Type B pancreatic cell (in vitro differentiated cells): ENCODE measurements around the gene MYH11. TPM values are rescaled to one million over a fixed set of nuclear protein-coding genes. Genes with fewer than 3 reads are reported as not detected.

Experiments
- DNase-seq: peaks from one replicate; pipeline ENCODE4 v3.0.0; 2021; ENCODE audit warnings: mixed read lengths; ENCODE audit not compliant: unreplicated experiment; ENCODE audit errors: extremely low spot score
- H3K27ac Mint-ChIP-seq: 2 replicates; pipeline ENCODE4 v1.8.0; 2021; ENCODE audit warnings: mild to moderate bottlenecking, mixed read lengths
- H3K27me3 Mint-ChIP-seq: 2 replicates; pipeline ENCODE4 v1.8.0; 2021; ENCODE audit warnings: mixed read lengths
- H3K36me3 Mint-ChIP-seq: 2 replicates; pipeline ENCODE4 v1.8.0; 2021; ENCODE audit warnings: mixed read lengths
- H3K4me1 Mint-ChIP-seq: one replicate; pipeline ENCODE4 v1.8.0; 2021; ENCODE audit warnings: mixed read lengths; ENCODE audit not compliant: unreplicated experiment
- H3K4me3 Mint-ChIP-seq: 2 replicates; pipeline ENCODE4 v1.8.0; 2021; ENCODE audit warnings: mild to moderate bottlenecking, mixed read lengths
- H3K9me3 Mint-ChIP-seq: 2 replicates; pipeline ENCODE4 v1.8.0; 2021; ENCODE audit warnings: mixed read lengths
- total RNA-seq: library from RNA; stranded (reverse); gene quantifications from 2 replicates; pipeline ENCODE4 v1.2.1, GENCODE V29; 2021; ENCODE audit warnings: low replicate concordance
- TF ChIP-seq, protein P1 (sequence below): fragments of 200-600 bp; sonication (generic); conservative IDR thresholded peaks from 2 replicates; pipeline ENCODE4 v1.5.0; 2021; ENCODE audit warnings: antibody characterized with exemption, mild to moderate bottlenecking

Gene MYH11
- total RNA-seq, 1 donor from 2014 or later: 0.43 TPM

DNA sequence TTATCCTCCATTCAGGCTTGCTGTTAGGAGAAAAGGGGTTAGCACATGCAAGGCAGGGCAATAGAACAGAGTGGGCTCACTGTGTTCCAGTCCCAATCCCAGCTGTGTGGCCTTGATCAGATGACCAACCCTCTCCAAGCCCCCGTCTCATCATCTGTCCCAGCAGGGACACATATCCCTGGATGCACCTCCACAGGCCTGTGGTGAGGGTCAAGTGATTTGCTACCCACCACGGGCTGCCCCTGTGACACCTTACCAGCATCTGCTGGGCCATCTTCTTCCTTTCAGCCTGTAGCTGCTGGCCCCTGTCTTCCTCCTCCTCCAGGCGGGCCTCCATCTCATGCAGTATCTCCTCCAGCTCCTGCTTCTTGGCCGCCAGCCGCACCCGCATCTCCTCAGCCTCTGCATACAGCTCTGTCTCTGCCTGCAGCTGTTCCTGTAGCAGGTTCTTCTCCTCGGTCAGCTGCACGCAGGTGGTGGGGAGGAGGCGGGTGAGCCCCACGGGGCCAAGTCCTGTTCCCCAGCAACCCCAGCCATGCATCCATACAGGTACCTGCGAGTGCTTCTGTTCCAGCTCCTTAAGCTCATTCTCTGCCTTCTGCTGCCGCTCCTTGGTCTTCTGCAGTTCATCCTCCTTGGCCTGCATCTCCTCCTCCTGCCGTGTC, 115.5 kb downstream of the MYH11 start:
- Mint-ChIP-seq H3K4me1 (no peaks in the 10 kb centered on the region), H3K9me3 (no peaks in the 10 kb centered on the region), H3K36me3 (no peaks in the 10 kb centered on the region), H3K27ac (no peak overlapping the region), H3K27me3 (no peaks in the 10 kb centered on the region), H3K4me3 (no peak overlapping the region)
- DNase-seq: no peak
- TF ChIP-seq, protein P1, sequence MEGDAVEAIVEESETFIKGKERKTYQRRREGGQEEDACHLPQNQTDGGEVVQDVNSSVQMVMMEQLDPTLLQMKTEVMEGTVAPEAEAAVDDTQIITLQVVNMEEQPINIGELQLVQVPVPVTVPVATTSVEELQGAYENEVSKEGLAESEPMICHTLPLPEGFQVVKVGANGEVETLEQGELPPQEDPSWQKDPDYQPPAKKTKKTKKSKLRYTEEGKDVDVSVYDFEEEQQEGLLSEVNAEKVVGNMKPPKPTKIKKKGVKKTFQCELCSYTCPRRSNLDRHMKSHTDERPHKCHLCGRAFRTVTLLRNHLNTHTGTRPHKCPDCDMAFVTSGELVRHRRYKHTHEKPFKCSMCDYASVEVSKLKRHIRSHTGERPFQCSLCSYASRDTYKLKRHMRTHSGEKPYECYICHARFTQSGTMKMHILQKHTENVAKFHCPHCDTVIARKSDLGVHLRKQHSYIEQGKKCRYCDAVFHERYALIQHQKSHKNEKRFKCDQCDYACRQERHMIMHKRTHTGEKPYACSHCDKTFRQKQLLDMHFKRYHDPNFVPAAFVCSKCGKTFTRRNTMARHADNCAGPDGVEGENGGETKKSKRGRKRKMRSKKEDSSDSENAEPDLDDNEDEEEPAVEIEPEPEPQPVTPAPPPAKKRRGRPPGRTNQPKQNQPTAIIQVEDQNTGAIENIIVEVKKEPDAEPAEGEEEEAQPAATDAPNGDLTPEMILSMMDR: no peak

DNA sequence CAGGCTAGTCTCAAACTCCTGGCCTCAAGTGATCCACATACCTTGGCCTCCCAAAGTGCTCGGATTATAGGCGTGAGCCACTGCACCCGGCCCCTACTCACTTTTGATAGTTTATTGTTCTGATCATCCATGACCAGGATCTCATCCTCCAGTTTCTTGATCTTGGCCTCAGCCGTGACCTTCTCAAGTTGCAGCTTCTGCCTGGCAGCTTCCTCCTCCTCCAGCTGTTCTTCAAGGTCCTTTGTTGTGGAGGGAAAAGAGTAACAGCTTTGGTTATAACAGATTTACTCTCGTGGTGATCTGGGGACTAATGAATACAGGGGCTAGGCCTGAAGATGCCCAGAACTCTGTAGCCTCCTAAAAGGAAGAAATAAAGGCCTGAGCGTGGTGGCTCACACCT, 116.9 kb downstream of the MYH11 start:
- Mint-ChIP-seq H3K27ac (no peak overlapping the region), H3K4me3 (no peak overlapping the region), H3K9me3 (no peaks in the 10 kb centered on the region), H3K36me3 (no peaks in the 10 kb centered on the region), H3K4me1 (no peaks in the 10 kb centered on the region), H3K27me3 (peaks cover 4% of the 10 kb centered on the region)
- no peak for DNase-seq
- TF ChIP-seq, protein P1: no peak

DNA sequence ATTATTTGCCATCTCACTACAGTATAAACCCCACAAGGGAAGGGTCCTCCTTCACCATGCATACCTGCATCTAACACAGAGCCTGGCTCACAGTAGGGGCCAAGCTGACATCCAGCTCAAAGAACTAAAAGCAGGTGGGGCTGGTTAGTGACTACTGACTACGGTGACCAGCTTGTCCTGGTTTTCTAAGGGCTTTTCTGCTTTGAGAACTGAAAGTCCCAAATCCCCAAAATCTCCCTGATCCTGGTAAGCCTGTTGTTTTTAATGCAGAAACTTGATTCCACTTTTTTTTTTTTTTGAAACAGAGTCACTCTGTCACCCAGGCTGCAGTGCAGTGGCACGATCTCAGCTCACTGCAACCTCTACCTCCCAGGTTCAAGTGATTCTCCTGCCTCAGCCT, 117.4 kb downstream of the MYH11 start:
- H3K4me1 Mint-ChIP-seq: no peaks in the 10 kb centered on the region
- TF ChIP-seq, protein P1: no peak
- H3K36me3 Mint-ChIP-seq: no peaks in the 10 kb centered on the region
- DNase-seq: no peak
- peaks cover 4% of the 10 kb centered on the region for H3K27me3 Mint-ChIP-seq
- no peak overlapping the region for H3K27ac Mint-ChIP-seq
- no peaks in the 10 kb centered on the region for H3K9me3 Mint-ChIP-seq
- no peak overlapping the region for H3K4me3 Mint-ChIP-seq

DNA sequence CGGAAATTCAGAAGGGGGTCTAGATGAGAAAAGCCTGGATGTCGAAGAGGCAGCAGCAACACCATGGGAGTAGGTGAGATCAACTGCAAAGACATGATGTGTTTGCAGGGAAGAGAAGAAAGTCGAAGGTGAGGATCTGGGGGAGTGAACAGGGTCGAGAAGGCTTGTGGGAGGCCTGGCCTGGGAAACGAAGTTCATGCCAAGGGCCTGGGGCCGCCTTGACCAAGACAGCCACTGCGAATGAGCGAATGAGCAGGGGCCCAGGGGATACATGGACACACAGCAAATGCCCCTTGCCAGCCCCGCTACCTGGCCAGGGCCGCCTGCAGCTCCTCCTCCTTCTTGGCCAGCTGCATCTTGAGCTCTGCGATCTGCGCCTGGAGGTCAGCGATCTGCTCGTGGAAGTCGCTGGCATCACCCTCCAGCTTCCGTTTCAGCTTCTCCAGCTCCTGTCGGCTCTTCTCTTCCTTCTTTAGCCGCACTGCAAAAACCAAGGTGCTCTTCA, 119.6 kb downstream of the MYH11 start:
- peaks cover 4% of the 10 kb centered on the region for H3K27me3 Mint-ChIP-seq
- DNase-seq: no peak
- H3K9me3 Mint-ChIP-seq: no peaks in the 10 kb centered on the region
- no peaks in the 10 kb centered on the region for H3K4me1 Mint-ChIP-seq
- TF ChIP-seq, protein P1: no peak
- no peak overlapping the region for H3K27ac Mint-ChIP-seq
- no peaks in the 10 kb centered on the region for H3K36me3 Mint-ChIP-seq
- H3K4me3 Mint-ChIP-seq: no peak overlapping the region

DNA sequence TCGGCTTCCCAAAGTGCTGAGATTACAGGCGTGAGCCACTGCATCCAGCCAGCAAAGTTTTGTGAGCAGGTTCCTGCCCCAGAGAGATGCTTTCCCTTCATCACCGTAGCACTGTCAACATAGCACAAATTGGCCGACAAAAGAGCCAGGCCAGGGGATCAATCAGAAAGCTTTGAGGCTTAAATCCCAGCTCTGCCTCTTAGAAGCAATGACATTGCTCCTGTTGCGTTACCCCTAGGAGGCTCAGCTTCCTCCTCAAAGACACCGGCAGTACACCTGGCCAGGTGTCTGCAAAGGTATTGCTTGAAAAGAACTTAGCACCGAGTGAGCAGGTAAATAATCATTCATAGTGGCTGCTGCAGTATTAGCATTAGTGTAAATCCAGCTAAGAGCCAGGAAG, 120.3 kb downstream of the MYH11 start:
- H3K4me3 Mint-ChIP-seq: no peak overlapping the region
- TF ChIP-seq, protein P1: no peak
- H3K9me3 Mint-ChIP-seq: no peaks in the 10 kb centered on the region
- no peak overlapping the region for H3K27ac Mint-ChIP-seq
- no peaks in the 10 kb centered on the region for H3K4me1 Mint-ChIP-seq
- no peak for DNase-seq
- no peaks in the 10 kb centered on the region for H3K36me3 Mint-ChIP-seq
- peaks cover 4% of the 10 kb centered on the region for H3K27me3 Mint-ChIP-seq
